ENCODE results near the gene ZNF764. TPM values are rescaled to one million over a fixed set of nuclear protein-coding genes. Genes with fewer than 3 reads are reported as not detected.

The ZNF764 gene
- total RNA-seq, 4 donors from 2014 or later = 17.9 to 48.0 (median 23.2) TPM

DNA sequence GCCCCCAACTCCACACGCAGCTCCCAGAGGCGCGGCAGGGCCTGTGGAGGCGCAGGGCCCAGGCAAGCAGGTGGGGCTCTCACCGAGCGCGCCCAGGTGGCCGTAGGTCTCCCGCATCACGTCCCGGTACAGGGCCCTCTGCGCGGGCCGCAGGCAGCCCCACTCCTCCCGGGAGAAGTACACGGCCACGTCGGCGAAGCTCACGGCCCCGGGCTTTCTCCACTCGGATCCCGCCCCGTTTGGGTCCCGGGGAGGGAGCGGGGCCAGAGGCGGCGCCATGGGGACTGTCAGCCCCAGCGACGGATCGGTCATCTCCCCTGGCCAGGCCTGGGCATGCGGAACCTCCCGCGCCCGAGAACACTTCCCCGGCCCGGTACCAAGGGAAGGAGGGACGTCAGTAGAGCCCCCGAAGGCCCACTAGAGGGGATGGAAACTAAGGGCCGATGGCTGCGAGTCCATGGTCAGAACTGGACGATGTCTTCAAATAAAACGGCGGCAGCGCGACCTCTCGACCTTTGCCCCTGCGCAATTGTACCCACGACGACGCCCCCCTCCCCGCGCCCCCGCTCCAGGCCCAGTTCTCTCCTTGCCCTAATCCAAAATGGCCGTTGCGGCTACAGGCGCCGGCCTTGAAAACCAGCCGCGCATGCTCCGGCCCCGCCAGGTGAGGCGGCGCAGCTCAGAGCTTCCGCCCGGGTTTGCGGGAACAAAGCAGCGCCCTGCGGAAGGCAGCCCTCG is 23.6 kb downstream of the ZNF764 start, which contains the start of gene ZNF747:
Gene ZNF747 (minus strand): TSS at position 491 of the 738 bp plus-strand sequence. CDS start 179 bp downstream, at position 312.
- DNase-seq = peak; percentile 94
- intact Hi-C loops (cut with DNase I; ENCODE audit: low total_unique reads) = loop anchor here (1.0 kb wide), 1 partner anchor 24 kb away; the partner anchor contains the start of gene ZNF764
- peak within 1 kb of the TSS; percentile 51 to 74 (median 60) for H3K4me3 ChIP-seq
- H3K4me1 ChIP-seq = peaks cover 9 to 35% (median 30%) of the 10 kb centered on the region in 4 donors
- 0% methylated on average over 58 of the region's 70 CpGs; no CpG with 5 or more reads in 1 of the 2 donors for WGBS, 2 donors (ENCODE audit: low coverage in 1 of 2)
- peak within 1 kb of the TSS; percentile 93 to 96 (median 95) for H3K27ac ChIP-seq
- in situ Hi-C loops (cut with MboI; ENCODE audit: low pct_ligation_motif_present in 1 of 4, low pct_unique_long_range_greater_than_20kb in 1 of 4, low sequenced_read_pairs in 3 of 4) = no loop called here
- H3K27me3 ChIP-seq = no peaks in the 10 kb centered on the region
- no peaks in the 10 kb centered on the region for H3K9me3 ChIP-seq
- TF ChIP-seq POLR2A (IDR thresholded peaks at IDR 0.05) (peak; percentile 42), EP300 (IDR thresholded peaks at IDR 0.05; ENCODE audit: low read depth) (no peak), POLR2AphosphoS5 (IDR thresholded peaks at IDR 0.05) (peak; percentile 80 to 87 (median 84))
- H3K36me3 ChIP-seq = peaks cover 0 to 12% (median 4%) of the 10 kb centered on the region in 4 donors

DNA sequence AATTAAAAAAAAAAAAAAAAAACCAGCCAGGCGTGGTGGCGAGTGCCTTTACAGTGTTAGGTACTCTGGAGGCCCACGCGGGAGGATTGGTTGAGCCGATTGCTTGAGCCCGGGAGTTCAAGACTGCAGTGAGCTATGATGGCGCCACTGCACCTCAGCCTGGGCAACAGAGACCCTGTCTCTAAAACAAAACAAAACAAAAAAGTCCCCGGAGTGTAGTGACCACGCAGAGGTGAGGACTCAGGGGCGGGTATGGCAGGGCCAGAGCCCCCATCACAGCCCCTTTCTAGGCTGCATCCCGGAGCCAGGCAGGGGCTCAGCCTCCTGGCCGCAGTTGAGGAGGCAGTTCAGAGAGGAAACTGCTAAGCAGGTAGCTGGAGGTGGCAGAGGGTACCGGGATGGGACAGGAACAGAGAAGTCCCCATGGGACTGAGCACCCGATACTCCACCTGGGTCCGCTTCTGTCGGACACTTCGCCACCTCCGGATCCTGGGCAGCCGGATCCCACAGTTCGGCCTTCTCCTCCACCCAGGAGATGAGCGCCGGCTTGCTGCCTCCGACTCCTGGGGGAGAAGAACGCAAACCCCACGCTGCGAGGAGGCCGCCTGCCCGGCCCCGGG is 24.3 kb downstream of the ZNF764 start:
- no peak for DNase-seq
- Histone ChIP-seq H3K4me1 (peaks cover 9 to 35% (median 31%) of the 10 kb centered on the region in 4 donors), H3K27ac (peak overlapping the region; percentile 93 to 96 (median 95)), H3K27me3 (no peaks in the 10 kb centered on the region), H3K4me3 (peak overlapping the region; percentile 51 to 74 (median 60)), H3K9me3 (no peaks in the 10 kb centered on the region), H3K36me3 (peaks cover 0 to 12% (median 4%) of the 10 kb centered on the region in 4 donors)
- TF ChIP-seq, protein P1, sequence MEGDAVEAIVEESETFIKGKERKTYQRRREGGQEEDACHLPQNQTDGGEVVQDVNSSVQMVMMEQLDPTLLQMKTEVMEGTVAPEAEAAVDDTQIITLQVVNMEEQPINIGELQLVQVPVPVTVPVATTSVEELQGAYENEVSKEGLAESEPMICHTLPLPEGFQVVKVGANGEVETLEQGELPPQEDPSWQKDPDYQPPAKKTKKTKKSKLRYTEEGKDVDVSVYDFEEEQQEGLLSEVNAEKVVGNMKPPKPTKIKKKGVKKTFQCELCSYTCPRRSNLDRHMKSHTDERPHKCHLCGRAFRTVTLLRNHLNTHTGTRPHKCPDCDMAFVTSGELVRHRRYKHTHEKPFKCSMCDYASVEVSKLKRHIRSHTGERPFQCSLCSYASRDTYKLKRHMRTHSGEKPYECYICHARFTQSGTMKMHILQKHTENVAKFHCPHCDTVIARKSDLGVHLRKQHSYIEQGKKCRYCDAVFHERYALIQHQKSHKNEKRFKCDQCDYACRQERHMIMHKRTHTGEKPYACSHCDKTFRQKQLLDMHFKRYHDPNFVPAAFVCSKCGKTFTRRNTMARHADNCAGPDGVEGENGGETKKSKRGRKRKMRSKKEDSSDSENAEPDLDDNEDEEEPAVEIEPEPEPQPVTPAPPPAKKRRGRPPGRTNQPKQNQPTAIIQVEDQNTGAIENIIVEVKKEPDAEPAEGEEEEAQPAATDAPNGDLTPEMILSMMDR (IDR thresholded peaks at IDR 0.05) = no peak
- no peak for TF ChIP-seq EP300 (IDR thresholded peaks at IDR 0.05; ENCODE audit: low read depth)
- no peak for TF ChIP-seq POLR2AphosphoS5 (IDR thresholded peaks at IDR 0.05)
- no peak for TF ChIP-seq POLR2A (IDR thresholded peaks at IDR 0.05)
- in situ Hi-C loops (cut with MboI; ENCODE audit: low pct_ligation_motif_present in 1 of 4, low pct_unique_long_range_greater_than_20kb in 1 of 4, low sequenced_read_pairs in 3 of 4) = no loop called here
- 6 to 11% methylated on average over 9 to 27 of the region's 29 CpGs for WGBS, 2 donors (ENCODE audit: low coverage in 1 of 2)
- intact Hi-C loops (cut with DNase I; ENCODE audit: low total_unique reads) = loop anchor here (1.0 kb wide), 1 partner anchor 24 kb away; the partner anchor contains the start of gene ZNF764

DNA sequence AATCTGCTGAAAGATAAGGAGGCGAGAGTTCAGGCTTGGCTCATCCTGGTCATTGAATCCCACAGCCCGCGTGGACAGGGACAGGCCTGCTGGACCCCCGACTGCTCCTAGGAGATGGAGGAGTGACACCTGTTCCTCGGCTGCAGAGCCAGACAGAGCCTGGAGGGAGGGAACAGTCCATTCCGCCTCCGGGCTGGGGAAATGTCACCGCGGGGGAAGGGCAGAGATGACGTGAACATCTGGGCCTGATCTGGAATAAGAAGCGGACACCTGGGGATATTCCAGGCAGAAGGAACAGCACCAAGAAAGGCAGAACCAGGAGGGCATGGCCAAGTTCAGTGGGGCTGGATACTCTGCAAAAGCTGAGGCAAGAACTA is 25.0 kb downstream of the ZNF764 start:
- in situ Hi-C loops (cut with MboI; ENCODE audit: low pct_ligation_motif_present in 1 of 4, low pct_unique_long_range_greater_than_20kb in 1 of 4, low sequenced_read_pairs in 3 of 4) (no loop called here), intact Hi-C loops (cut with DNase I; ENCODE audit: low total_unique reads) (no loop called here)
- Histone ChIP-seq H3K36me3 (peaks cover 0 to 12% (median 4%) of the 10 kb centered on the region in 4 donors), H3K4me3 (peak overlapping the region in 1 of 4 donors; percentile 65), H3K4me1 (peaks cover 12 to 40% (median 35%) of the 10 kb centered on the region in 4 donors), H3K27me3 (no peaks in the 10 kb centered on the region), H3K27ac (peak overlapping the region; percentile 93 to 96 (median 95)), H3K9me3 (no peaks in the 10 kb centered on the region)
- no peak for DNase-seq
- WGBS, 2 donors (ENCODE audit: low coverage in 1 of 2) = 74% methylated on average over 11 of the region's 11 CpGs; no CpG with 5 or more reads in 1 of the 2 donors
- TF ChIP-seq POLR2AphosphoS5 (IDR thresholded peaks at IDR 0.05) = no peak
- peak; percentile 15 for TF ChIP-seq POLR2A (IDR thresholded peaks at IDR 0.05)
- TF ChIP-seq, protein P1 (IDR thresholded peaks at IDR 0.05) = no peak
- no peak for TF ChIP-seq EP300 (IDR thresholded peaks at IDR 0.05; ENCODE audit: low read depth)

DNA sequence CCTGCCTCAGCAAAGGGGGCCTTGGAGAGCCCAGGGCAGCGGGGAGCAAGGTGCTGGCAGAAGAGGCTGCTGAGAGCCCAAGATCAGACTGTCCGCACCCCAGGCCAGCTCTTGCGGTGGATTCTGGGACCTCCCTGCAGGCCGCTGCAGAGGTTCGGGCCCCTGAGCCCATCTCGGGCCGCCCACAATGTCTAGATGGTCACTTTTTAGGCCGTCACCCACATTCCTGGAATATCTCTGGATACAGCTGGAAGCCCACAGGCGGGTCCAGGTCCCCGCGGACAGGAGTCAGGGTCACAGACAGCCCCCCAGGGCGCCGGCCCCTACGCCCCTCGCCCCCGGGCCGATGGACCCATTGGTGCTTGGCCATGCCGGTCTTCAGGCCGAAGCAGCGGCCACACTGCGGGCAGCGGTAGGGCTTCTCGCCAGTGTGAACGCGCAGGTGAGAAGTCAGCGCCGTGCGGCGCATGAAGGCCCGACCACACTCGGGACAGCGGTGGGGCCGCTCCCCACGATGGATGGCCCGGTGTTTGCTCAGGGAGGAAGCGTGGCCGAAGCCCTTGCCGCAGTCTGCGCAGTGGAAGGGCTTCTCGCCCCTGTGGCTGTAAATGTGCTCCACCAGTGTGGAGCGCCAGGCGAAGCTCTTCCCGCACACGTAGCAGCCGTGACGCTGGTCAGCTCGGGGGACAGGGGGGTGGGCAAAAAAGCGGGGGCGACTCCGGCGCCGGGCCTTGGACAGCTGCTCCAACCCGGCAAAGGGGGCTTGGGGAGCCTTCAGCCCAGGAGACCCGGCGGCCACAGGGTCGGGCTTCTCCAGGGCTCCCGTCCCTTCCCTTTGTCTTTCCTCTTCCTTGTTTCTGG is 25.7 kb downstream of the ZNF764 start:
- no peak for DNase-seq
- Histone ChIP-seq H3K4me1 (peaks cover 19 to 47% (median 41%) of the 10 kb centered on the region in 4 donors), H3K36me3 (peaks cover 0 to 12% (median 4%) of the 10 kb centered on the region in 4 donors), H3K9me3 (no peaks in the 10 kb centered on the region), H3K27me3 (no peaks in the 10 kb centered on the region), H3K4me3 (no peak overlapping the region), H3K27ac (peak overlapping the region in 3 of 4 donors; percentile 93 to 95 (median 95))
- intact Hi-C loops (cut with DNase I; ENCODE audit: low total_unique reads) (no loop called here), in situ Hi-C loops (cut with MboI; ENCODE audit: low pct_ligation_motif_present in 1 of 4, low pct_unique_long_range_greater_than_20kb in 1 of 4, low sequenced_read_pairs in 3 of 4) (no loop called here)
- TF ChIP-seq POLR2AphosphoS5 (IDR thresholded peaks at IDR 0.05) (no peak), POLR2A (IDR thresholded peaks at IDR 0.05) (no peak), EP300 (IDR thresholded peaks at IDR 0.05; ENCODE audit: low read depth) (no peak)
- TF ChIP-seq, protein P1 (IDR thresholded peaks at IDR 0.05) = no peak
- 96 to 100% methylated on average over 1 to 56 of the region's 57 CpGs for WGBS, 2 donors (ENCODE audit: low coverage in 1 of 2)

All from transverse colon (tissue), 4 donors.